T-helper 9 cell (primary cell): ENCODE data around the gene DENND4A.
"Not testable (repeated sequence)": the region's sequence is repeated elsewhere in the genome, so short reads cannot be mapped to it uniquely, and the experiment has no call there.

ENCODE experiments used
- DNase-seq: peaks from one replicate; pipeline ENCODE4 v3.0.0-alpha.2; 2020

DENND4A gene

GRCh38 chr15:65629548-65629947, 162.5 kb downstream of the DENND4A start:
- no peak for DNase-seq

- DNase-seq = no peak
These were observed 165.2 kb downstream of the DENND4A start for GRCh38 chr15:65626856-65627255.

GRCh38 chr15:65623103-65623502, 169.0 kb downstream of the DENND4A start:
- no peak for DNase-seq

- no peak for DNase-seq
These were observed 170.5 kb downstream of the DENND4A start, which contains the start of gene SLC24A1 for GRCh38 chr15:65621638-65622037. Gene SLC24A1 (plus strand): TSS chr15:65621938. CDS start chr15:65624081, 2,143 bp downstream.

- DNase-seq = no peak
These were observed 171.3 kb downstream of the DENND4A start for GRCh38 chr15:65620833-65621232.

- no peak for DNase-seq
These were observed 172.3 kb downstream of the DENND4A start for GRCh38 chr15:65619626-65620290.

- no peak for DNase-seq
These were observed 173.5 kb downstream of the DENND4A start for GRCh38 chr15:65618560-65619109.

GRCh38 chr15:65615887-65616286, 176.2 kb downstream of the DENND4A start:
- not testable (repeated sequence) for DNase-seq

GRCh38 chr15:65612949-65613744, 178.9 kb downstream of the DENND4A start:
- no peak for DNase-seq

GRCh38 chr15:65612616-65612946, 179.5 kb downstream of the DENND4A start:
- DNase-seq = no peak

- no peak for DNase-seq
These were observed 180.0 kb downstream of the DENND4A start for GRCh38 chr15:65611888-65612615.

- DNase-seq = peak; percentile 89
These were observed 181.0 kb downstream of the DENND4A start, which contains the start of gene INTS14 for GRCh38 chr15:65610871-65611718. Gene INTS14 (minus strand): TSS chr15:65611131. CDS start chr15:65607380, 3,751 bp downstream.
